Measurements from ENCODE around the gene ARHGEF16.

Gene ARHGEF16

DNA sequence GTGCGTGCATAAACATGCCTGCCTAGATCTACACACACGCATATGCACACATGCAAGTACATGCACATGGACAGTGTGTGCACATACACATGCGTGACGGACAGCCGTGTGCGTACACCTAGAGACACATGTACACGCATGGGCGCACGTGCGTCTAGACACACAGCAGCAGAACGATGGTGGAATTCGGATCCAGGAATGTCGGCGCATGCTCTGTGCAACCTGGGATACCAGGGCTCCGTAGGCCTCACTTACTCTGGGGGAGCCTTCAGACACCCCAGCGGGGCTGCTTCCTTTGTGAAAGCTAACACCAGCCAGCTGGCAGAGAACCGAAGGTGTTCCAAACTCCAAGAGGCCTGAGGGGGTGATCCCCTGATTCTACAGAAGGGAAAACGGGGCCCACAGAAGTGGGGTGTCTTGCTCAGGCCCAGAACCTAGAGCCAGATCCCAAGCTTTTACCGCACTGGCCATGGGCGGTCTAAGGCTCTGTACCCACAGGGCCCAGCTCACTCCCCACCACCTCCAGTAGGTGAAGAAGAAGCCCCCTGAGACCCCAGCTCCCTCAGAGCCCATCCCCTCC lies 27.4 kb upstream of the ARHGEF16 start:
- TF ChIP-seq TCF12 (IDR thresholded peaks at IDR 0.05; ENCODE audit: low read depth): no peak
- no peak for TF ChIP-seq EP300 (IDR thresholded peaks at IDR 0.05; ENCODE audit: borderline replicate concordance)
- no peak for TF ChIP-seq FOXM1 (IDR thresholded peaks at IDR 0.05; ENCODE audit: borderline replicate concordance, low read depth)

DNA sequence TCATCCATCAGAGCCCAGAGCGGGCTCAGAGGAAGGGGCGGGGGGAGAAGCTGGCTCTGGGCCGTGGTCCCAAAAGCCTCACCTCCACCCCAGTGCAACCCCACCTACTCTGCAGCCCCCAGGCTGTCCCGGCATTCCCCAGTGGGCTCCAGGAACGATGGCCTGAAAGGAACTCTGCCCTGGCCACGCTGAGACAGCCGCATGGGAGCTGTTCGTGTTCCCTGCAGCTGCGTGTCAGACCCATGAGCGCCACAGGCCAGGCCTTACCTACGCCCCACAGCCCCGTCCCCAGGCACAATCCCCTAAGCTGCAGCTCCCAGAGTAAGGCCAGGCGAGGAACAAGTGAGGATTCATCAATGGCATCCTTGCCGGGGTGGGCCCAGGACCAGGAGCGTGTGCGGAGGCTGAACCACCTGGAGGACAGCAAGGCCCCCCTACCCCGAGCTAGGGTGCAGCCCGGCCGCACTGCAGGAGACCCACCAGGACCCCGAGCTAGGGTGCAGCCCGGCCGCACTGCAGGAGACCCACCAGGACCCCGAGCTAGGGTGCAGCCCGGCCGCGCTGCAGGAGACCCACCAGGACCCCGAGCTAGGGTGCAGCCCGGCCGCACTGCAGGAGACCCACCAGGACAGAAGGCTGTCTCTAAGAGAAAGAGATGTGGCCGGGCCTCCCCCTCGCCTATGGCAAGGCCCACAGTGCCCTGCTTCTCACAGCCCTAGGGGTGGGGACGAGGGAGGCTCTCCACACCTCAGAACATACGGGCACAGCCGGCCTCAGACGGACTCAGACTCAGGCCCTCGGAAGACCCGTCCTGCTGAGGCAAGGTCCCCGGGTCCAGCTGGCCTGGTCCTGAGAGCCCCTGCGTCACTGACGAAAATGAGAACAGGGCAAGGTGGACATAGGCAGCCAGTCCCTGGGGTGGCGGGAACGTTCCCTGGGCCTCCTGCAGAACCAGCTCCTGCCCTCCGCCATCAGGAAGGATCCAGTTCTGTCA lies 26.5 kb upstream of the ARHGEF16 start:
- TF ChIP-seq FOXM1 (IDR thresholded peaks at IDR 0.05; ENCODE audit: borderline replicate concordance, low read depth) (no peak), EGR1 (IDR thresholded peaks at IDR 0.05) (no peak)
- TF ChIP-seq, protein P1, sequence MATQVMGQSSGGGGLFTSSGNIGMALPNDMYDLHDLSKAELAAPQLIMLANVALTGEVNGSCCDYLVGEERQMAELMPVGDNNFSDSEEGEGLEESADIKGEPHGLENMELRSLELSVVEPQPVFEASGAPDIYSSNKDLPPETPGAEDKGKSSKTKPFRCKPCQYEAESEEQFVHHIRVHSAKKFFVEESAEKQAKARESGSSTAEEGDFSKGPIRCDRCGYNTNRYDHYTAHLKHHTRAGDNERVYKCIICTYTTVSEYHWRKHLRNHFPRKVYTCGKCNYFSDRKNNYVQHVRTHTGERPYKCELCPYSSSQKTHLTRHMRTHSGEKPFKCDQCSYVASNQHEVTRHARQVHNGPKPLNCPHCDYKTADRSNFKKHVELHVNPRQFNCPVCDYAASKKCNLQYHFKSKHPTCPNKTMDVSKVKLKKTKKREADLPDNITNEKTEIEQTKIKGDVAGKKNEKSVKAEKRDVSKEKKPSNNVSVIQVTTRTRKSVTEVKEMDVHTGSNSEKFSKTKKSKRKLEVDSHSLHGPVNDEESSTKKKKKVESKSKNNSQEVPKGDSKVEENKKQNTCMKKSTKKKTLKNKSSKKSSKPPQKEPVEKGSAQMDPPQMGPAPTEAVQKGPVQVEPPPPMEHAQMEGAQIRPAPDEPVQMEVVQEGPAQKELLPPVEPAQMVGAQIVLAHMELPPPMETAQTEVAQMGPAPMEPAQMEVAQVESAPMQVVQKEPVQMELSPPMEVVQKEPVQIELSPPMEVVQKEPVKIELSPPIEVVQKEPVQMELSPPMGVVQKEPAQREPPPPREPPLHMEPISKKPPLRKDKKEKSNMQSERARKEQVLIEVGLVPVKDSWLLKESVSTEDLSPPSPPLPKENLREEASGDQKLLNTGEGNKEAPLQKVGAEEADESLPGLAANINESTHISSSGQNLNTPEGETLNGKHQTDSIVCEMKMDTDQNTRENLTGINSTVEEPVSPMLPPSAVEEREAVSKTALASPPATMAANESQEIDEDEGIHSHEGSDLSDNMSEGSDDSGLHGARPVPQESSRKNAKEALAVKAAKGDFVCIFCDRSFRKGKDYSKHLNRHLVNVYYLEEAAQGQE (IDR thresholded peaks at IDR 0.05; ENCODE audit: low read depth): no peak

DNA sequence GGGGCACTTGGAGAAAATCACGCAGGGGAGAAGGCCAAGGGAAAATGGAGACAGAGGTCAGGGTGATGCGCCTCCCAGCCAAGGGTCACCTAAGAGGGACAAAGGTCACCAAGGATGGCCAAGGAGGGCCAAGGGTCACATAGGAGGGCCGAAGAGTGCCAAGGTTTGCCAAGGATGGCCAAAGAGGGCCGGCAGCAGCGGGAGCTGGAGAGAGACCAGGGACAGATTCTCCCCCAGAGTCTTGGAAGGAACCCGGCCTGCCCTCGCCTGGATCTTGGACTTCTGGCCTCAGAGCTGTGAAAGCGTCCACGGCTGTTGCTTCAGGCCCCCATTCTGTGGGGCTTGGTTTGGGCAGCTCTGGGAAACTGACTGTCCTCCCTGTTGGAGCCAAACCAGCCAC lies 25.6 kb upstream of the ARHGEF16 start:
- TF ChIP-seq TAF1 (IDR thresholded peaks at IDR 0.05; ENCODE audit: low read depth): no peak
- no peak for TF ChIP-seq ZBTB7A (IDR thresholded peaks at IDR 0.05; ENCODE audit: low read depth)
- TF ChIP-seq, protein P2, sequence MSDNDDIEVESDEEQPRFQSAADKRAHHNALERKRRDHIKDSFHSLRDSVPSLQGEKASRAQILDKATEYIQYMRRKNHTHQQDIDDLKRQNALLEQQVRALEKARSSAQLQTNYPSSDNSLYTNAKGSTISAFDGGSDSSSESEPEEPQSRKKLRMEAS (IDR thresholded peaks at IDR 0.05): no peak
- TF ChIP-seq TEAD4 (IDR thresholded peaks at IDR 0.05): no peak
- TF ChIP-seq CEBPB (IDR thresholded peaks at IDR 0.05): no peak
- no peak for TF ChIP-seq FOXM1 (IDR thresholded peaks at IDR 0.05; ENCODE audit: borderline replicate concordance, low read depth)
- no peak for TF ChIP-seq CREB1 (IDR thresholded peaks at IDR 0.05; ENCODE audit: low read depth)

DNA sequence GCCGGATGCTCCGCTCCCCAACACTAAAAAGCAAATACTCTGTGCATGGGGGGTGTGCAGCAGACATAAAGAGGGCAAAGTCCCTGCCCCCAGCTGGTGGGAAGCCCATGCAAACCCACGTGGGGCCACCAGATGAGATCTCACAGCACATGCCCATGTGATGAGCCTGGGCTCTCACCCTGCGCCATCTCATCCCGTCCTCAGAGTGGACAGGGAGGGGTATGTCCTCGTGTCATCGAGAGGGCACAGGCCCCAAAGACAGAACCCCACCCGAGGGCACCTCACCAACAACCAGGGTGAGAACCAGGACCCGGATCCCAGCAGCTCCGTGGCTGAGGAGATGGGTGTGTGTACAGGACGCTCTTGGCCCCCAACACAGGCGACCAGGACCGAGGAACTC lies 25.1 kb upstream of the ARHGEF16 start:
- TF ChIP-seq, protein P1 (IDR thresholded peaks at IDR 0.05; ENCODE audit: low read depth): no peak
- no peak for TF ChIP-seq EP300 (IDR thresholded peaks at IDR 0.05; ENCODE audit: borderline replicate concordance)
- no peak for TF ChIP-seq CEBPB (IDR thresholded peaks at IDR 0.05)
- no peak for TF ChIP-seq TEAD4 (IDR thresholded peaks at IDR 0.05)
- TF ChIP-seq, protein P3, sequence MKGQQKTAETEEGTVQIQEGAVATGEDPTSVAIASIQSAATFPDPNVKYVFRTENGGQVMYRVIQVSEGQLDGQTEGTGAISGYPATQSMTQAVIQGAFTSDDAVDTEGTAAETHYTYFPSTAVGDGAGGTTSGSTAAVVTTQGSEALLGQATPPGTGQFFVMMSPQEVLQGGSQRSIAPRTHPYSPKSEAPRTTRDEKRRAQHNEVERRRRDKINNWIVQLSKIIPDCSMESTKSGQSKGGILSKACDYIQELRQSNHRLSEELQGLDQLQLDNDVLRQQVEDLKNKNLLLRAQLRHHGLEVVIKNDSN (IDR thresholded peaks at IDR 0.05): no peak
- TF ChIP-seq EGR1 (IDR thresholded peaks at IDR 0.05): no peak

- no peak for TF ChIP-seq CREB1 (IDR thresholded peaks at IDR 0.05; ENCODE audit: low read depth)
These were observed 24.7 kb upstream of the ARHGEF16 start for GRCh38 chr1:3429766-3430165.

DNA sequence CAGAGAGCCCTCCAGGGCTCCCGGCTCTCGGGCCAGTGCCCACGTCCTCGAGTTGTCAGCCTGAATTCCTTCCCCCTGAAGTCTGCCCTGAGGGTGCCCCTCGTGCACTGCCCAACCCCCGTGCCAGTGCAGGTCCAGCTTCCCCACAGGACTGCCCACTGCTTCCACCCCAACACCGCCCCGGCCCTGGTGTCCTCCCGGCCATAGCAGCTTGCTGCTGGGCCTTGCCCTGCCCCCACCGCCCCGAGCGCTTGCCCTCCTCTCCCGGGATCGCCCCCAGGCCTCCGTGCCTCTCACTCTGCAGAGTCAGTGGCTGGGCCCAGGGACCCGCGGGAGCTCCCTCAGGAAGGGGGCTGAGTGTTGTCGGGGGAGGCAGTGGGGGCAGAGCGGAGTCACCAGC lies 24.1 kb upstream of the ARHGEF16 start:
- no peak for TF ChIP-seq YY1 (IDR thresholded peaks at IDR 0.05; ENCODE audit: low read depth)
- no peak for TF ChIP-seq TEAD4 (IDR thresholded peaks at IDR 0.05)
- TF ChIP-seq EP300 (IDR thresholded peaks at IDR 0.05; ENCODE audit: borderline replicate concordance): no peak
- TF ChIP-seq, protein P1 (IDR thresholded peaks at IDR 0.05; ENCODE audit: low read depth): no peak
- TF ChIP-seq CEBPB (IDR thresholded peaks at IDR 0.05): no peak
- TF ChIP-seq RAD21 (IDR thresholded peaks at IDR 0.05; ENCODE audit: low read depth): no peak
- no peak for TF ChIP-seq TAF1 (IDR thresholded peaks at IDR 0.05; ENCODE audit: low read depth)

Measured in Ishikawa (cell line).